Choroid plexus epithelial cell (primary cell): ENCODE data around the gene KCNJ12.

Source experiments
- DNase-seq: peaks from one replicate; pipeline ENCODE4 v3.0.0-alpha.2; 2010; ENCODE audit warnings: low read depth
- H3K4me3 ChIP-seq: 2 replicates; pipeline ENCODE4 v1.5.1; 2011; ENCODE audit warnings: low read depth, mild to moderate bottlenecking, control low read depth, low read length, moderate library complexity
- TF ChIP-seq, protein P1 (sequence below): conservative IDR thresholded peaks from 2 replicates; pipeline ENCODE4 v1.5.1; 2011; ENCODE audit warnings: low read depth, mild to moderate bottlenecking, control low read depth, inconsistent platforms, low read length, moderate library complexity

The KCNJ12 gene

DNA sequence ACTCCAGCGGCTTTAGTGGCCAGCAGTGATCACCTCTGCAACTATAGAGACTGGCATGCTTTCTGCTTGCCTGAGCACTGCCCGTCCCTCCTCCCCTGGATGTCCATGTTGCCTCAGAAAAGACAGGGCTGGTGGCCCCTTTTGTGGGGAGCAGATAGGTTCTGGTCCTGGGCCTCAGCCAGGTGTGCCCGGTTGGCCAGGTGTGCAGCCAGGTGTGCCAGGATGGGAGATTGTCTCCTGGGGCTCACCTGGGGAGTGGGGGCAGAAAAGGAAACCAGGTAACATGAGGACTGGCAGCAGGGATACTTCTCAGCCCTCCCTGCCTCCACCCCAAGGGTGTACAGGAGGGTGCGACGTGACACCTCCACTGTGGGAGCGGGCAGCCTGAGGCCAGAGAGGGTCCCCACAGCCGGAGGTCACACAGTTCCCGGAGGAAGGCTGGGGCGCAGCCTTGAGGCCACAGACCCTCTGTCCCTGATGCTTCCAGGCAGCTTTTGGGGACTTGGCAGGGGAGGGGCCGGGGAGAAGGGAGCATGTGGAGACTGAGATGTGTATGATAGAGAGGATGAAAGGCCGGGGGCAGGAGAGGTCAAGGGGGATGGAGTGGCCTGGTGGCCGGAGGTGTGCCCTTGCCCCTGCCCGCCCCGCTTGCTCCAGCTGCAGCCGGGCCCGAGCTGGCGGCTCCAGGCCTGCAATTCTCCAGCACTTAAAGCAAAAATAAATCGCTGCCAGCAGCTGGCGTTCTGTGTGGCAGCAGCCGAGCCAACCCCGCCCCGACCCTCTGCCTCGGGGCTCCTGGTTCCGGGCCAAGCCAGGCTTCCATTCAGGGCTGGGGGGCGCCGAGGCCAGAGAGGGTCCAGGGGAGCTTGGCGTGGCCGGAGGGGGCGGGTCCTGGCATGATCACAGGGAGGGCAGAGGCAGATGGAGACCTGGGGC is 6.7 kb downstream of the KCNJ12 start:
- H3K4me3 ChIP-seq, result no peak overlapping the region
- TF ChIP-seq, protein P1, sequence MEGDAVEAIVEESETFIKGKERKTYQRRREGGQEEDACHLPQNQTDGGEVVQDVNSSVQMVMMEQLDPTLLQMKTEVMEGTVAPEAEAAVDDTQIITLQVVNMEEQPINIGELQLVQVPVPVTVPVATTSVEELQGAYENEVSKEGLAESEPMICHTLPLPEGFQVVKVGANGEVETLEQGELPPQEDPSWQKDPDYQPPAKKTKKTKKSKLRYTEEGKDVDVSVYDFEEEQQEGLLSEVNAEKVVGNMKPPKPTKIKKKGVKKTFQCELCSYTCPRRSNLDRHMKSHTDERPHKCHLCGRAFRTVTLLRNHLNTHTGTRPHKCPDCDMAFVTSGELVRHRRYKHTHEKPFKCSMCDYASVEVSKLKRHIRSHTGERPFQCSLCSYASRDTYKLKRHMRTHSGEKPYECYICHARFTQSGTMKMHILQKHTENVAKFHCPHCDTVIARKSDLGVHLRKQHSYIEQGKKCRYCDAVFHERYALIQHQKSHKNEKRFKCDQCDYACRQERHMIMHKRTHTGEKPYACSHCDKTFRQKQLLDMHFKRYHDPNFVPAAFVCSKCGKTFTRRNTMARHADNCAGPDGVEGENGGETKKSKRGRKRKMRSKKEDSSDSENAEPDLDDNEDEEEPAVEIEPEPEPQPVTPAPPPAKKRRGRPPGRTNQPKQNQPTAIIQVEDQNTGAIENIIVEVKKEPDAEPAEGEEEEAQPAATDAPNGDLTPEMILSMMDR, result no peak
- no peak for DNase-seq

DNA sequence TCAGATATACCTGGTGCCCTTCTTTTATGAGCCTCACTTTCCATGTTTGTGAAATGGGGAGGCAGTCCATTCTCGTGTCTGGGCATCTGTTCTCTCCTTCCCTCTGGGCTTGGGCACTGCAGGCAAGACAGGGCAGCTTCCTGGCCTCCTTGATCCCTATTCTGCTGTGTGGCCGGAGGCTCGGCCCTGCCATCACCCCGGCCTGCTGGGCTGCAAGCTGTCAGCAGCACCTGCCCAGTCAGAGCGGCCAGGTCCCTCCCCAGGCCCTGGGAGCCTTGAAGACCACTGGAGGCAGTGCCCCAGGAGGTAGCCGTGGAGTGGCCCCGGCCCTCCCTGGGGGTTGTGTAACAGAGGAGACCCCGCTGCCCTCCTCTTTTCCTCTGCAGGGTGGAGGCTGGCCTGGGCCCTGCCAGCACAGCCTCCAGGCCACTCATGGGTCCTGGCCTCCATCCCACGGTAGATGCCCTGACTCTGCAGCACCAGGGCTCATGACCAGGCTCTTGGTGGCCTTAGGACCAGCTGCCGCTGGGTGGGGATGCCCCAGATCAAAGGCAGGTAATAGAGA is 9.2 kb downstream of the KCNJ12 start:
- TF ChIP-seq, protein P1, result no peak
- no peak for DNase-seq

DNA sequence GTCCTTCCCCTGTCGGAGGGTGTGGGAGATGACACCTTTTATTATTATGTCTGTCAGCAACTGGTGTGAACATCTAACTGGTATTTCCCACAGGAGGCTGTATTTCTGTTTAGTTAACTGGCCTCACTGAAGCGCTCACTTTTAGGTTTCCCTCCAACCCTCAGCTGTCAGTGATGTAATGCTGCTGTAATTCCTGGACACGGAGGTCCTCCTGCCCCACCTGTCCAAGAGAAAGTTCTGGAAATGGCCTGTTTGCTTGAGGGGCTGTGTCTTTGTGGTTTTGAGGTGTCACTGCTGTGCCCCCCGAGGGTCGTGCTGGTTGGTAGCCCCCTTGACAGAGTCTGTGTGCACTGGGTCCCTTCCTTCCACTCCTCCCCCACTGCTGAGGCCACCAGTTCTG is 11.5 kb downstream of the KCNJ12 start:
- TF ChIP-seq, protein P1, result no peak
- no peak for DNase-seq
- no peak overlapping the region for H3K4me3 ChIP-seq

More for the DNA sequence above, 9.2 kb downstream of the KCNJ12 start:
- H3K4me3 ChIP-seq, result no peak overlapping the region

DNA sequence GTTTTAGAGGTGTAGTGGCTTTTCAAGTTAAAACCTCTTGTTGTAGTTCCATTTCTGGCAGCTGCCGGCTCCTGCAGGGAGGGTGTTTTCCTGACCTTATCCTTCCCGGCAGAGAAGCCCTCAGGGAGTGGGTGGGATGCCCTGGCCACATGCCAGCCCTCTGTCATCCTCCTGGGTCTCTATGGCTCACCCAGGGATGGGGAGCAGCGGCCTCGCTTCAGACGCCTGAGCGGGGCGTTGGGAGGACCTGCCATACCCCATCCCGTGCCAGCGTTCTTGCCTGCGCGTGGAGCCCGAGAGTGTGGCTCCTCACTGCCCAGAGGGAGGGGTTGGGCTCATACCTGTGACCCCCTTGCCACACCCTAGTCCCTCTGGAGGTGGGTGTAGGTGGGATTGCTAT is 11.9 kb downstream of the KCNJ12 start:
- H3K4me3 ChIP-seq, result no peak overlapping the region
- no peak for DNase-seq
- TF ChIP-seq, protein P1, result no peak

DNA sequence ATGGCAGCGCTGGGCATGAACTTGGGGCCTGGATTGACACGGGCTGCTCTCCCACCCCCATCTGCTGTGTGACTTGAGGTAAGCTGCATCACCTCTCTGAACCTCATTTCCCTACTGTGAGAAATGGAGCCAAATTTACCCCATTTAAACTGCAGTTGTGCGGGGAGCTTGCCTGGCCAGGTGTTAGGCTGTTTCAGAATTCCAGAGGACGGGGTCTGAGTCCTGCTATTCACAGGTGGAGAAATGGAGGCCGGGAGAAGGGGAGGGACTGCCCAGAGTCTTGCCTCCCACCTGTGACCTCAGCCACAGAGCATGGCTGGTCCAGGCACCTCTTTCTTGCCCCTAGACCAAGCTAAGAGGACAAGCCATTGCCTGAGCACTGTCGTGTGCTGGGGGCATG is 12.8 kb downstream of the KCNJ12 start:
- H3K4me3 ChIP-seq, result no peak overlapping the region
- TF ChIP-seq, protein P1, result no peak
- DNase-seq, result no peak

DNA sequence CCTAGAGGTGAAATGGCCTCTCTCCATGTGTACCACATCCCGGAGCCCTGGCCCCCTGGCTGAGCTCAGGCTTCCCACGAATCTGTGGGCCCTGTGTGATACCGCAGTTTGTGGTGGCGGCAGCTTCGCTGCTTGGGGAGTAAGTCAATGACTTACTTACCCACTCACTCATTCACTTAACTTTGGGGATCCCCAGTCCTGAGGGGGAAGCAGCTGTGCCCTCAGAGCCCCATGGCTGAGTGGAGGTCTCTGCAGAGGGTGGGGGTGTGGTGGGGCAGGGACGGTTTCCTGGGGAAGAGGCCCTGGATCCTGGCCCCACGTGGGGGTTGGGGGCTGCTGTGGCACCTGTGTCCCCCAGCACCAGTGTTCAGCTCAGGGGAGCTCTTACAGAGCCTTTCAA is 13.2 kb downstream of the KCNJ12 start:
- H3K4me3 ChIP-seq, result no peak overlapping the region
- DNase-seq, result no peak
- TF ChIP-seq, protein P1, result no peak

DNA sequence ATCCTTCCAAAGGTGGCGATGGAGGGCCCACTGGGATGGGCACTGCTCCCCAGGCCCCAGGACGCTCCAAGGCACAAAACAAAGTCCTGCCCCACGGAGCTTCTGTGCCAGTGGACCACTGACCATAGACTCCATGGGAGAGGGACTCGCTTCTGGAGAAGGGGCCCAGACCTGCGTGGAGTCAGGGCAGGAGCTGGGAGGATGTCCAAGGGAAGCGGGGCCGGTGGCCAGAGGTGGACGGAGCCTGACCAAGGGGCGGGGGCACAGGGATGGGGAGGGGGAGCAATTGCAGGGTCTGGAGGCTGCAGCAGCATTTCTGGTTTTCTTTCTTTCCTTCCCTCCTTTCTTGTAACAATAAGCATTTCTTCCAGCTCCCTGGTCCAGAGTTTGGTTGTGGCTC is 14.1 kb downstream of the KCNJ12 start:
- DNase-seq, result no peak
- no peak overlapping the region for H3K4me3 ChIP-seq
- TF ChIP-seq, protein P1, result no peak
